Brain pericyte (primary cell): ENCODE measurements around the gene DPP6.

Experiments
- DNase-seq: peaks from one replicate; pipeline ENCODE4 v3.0.0-alpha.2; 2012; ENCODE audit warnings: low read depth, low spot score

Gene DPP6

GRCh38 chr7:154409703-154410311 lies 357.6 kb downstream of the DPP6 start:
- no peak for DNase-seq

- no peak for DNase-seq
Observed at GRCh38 chr7:154412105-154412504, 359.9 kb downstream of the DPP6 start.

GRCh38 chr7:154415709-154416399 lies 363.7 kb downstream of the DPP6 start:
- no peak for DNase-seq

- no peak for DNase-seq
Observed at GRCh38 chr7:154416714-154417113, 364.5 kb downstream of the DPP6 start.

GRCh38 chr7:154419344-154419743 lies 367.1 kb downstream of the DPP6 start:
- DNase-seq, result no peak

GRCh38 chr7:154423231-154423630 lies 371.0 kb downstream of the DPP6 start:
- no peak for DNase-seq

GRCh38 chr7:154424350-154424749 lies 372.2 kb downstream of the DPP6 start:
- no peak for DNase-seq

GRCh38 chr7:154425271-154425670 lies 373.1 kb downstream of the DPP6 start:
- no peak for DNase-seq

- DNase-seq, result no peak
Observed at GRCh38 chr7:154426778-154427177, 374.6 kb downstream of the DPP6 start.

- no peak for DNase-seq
Observed at GRCh38 chr7:154427533-154427932, 375.3 kb downstream of the DPP6 start.

GRCh38 chr7:154429666-154430404 lies 377.6 kb downstream of the DPP6 start:
- DNase-seq, result no peak

GRCh38 chr7:154430640-154431039 lies 378.4 kb downstream of the DPP6 start:
- DNase-seq, result no peak

- no peak for DNase-seq
Observed at GRCh38 chr7:154431045-154431444, 378.8 kb downstream of the DPP6 start.

- DNase-seq, result no peak
Observed at GRCh38 chr7:154433632-154434598, 381.7 kb downstream of the DPP6 start.

GRCh38 chr7:154436560-154436959 lies 384.4 kb downstream of the DPP6 start:
- DNase-seq, result no peak

GRCh38 chr7:154437234-154437633 lies 385.0 kb downstream of the DPP6 start:
- no peak for DNase-seq

- DNase-seq, result no peak
Observed at GRCh38 chr7:154438571-154439367, 386.6 kb downstream of the DPP6 start.

- DNase-seq, result no peak
Observed at GRCh38 chr7:154440058-154440457, 387.9 kb downstream of the DPP6 start.

- DNase-seq, result no peak
Observed at GRCh38 chr7:154440651-154441050, 388.5 kb downstream of the DPP6 start.

- DNase-seq, result no peak
Observed at GRCh38 chr7:154441811-154442210, 389.6 kb downstream of the DPP6 start.

- DNase-seq, result no peak
Observed at GRCh38 chr7:154442939-154443338, 390.7 kb downstream of the DPP6 start.
